Measurements from ENCODE around the gene ZCCHC2.

The ZCCHC2 gene

DNA sequence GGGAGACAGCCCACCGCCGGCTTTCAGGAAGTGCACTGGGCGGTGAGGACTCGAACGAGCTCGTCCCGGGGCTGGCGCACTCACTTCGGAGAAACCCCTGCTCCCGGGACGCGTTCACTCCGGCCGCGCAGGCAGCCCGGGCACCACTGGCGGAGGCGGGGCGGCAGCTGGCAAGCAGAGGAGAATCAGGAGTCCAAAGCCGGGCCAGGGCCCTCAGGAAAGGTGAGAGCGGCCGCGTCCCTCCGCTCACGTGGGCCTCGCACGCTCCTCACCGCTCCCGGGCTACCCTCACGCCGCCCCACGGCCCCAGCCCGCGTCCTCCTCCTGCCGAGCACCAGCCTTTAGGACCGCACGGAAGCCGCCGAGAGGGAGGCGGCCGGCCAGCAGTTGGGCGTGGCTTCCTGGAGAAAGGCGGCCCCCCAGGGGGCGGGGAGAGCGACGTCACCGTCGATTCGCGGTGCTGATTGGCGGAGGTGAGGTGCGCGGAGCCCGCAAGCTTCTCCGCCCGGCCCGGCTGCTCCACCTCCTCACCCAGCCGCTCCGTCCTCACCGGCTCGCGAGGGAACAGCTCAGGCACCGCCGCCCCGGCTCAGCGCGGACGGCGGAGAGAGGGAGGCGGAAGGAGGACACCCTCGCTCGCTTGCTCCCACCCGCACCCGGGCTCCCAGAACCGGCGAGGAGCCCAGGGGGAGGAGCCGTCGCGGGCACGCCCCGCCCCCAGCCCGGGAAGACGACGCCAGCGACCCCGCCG is at the start of gene ZCCHC2:
Gene ZCCHC2 (plus strand): TSS at position 522 of the 751 bp plus-strand sequence. CDS start 400 bp downstream, outside the sequence.
- peak; percentile 98 for DNase-seq

DNA sequence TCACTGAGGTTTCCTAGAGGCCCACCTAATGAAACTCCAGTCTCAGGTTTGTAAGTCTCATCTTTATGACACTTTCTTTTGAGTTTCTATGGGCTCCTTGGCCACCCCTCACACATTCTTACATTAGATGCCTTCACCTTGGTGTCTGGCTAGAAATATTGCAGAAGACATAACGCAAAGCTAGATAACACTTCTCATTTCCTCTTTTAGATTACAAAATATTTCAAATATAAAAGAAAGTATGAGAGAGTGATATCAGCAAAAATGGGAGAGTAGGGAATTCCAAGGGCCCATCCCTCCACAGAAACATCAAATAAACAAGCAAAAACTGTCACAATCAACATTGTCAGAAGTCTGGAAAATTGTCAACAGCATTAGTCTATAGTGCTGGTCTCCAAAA is 43.3 kb upstream of the ZCCHC2 start:
- DNase-seq, result no peak

DNA sequence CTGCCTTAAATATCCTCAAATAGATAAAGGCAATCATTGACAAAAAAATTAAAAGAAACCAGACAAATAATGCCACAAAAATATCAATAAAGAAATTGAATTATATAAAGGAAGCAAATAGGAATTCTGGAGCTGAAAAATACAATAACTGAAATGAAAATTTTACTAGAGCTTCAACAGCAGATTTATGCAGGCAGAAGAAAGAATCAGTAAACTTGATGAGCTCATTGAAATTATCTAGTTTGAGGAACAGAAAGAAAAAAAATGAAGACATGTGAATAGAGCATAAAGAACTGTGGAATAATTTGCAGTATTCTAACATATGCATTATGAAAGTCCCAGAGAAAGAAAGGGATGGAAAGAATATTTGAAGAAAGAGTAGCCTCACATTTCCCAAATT is 41.9 kb upstream of the ZCCHC2 start:
- no peak for DNase-seq

DNA sequence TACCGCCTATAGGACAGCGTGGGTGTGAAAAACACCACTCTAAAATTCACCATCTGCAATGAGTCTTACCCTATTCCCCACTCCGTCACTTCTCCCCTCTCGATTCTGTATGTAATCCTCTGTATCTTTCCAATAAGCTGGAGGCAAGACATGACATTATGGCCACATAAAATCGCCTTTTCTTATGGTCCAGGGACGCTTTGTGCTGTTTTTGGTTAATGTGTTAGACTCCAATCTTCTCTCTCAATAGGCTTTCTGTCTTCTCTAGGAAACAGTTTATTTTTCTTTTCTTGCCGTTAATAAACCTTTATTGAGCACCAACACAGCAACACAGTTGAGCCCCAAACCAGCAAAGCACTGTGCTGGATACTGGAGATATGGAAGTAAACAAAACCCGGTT is 37.9 kb upstream of the ZCCHC2 start:
- DNase-seq, result no peak

- DNase-seq, result no peak
Observed at GRCh38 chr18:62485684-62486083, 37.1 kb upstream of the ZCCHC2 start.

DNA sequence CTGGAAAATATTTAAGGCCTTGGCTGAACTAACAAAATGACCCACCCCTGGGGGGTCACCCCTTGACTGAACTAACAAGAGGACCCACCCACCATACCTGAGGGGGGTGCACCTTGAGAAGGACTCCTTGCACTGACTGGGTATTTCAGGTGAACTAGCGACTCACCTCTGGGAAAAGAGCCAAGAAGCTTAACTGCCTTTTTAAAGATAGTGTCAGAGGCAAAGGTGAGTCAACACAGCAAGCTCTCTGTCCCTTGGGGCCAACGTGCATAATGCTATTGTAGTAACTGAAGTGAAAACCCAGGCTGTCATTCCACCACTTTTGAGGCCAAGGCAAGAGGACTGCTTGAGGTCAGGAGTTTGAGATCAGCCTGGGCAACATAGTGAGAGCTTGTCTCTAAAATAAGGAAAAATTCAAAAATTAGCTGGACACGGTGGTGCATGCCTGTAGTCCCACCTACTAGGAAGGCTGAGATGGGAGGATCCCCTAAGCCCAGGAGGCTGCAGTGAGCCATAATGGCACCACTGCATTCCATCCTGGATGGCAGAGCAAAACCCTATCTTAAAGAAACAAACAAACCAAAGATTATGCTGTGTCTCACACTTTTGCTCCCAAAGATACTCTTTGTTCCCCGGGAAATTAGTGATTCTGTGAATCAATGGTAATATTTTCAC is 36.4 kb upstream of the ZCCHC2 start:
- peak; percentile 9 to 38 for DNase-seq

GRCh38 chr18:62487161-62487560 is 35.7 kb upstream of the ZCCHC2 start:
- DNase-seq, result no peak

GRCh38 chr18:62490967-62491695 is 31.7 kb upstream of the ZCCHC2 start:
- DNase-seq, result no peak

DNA sequence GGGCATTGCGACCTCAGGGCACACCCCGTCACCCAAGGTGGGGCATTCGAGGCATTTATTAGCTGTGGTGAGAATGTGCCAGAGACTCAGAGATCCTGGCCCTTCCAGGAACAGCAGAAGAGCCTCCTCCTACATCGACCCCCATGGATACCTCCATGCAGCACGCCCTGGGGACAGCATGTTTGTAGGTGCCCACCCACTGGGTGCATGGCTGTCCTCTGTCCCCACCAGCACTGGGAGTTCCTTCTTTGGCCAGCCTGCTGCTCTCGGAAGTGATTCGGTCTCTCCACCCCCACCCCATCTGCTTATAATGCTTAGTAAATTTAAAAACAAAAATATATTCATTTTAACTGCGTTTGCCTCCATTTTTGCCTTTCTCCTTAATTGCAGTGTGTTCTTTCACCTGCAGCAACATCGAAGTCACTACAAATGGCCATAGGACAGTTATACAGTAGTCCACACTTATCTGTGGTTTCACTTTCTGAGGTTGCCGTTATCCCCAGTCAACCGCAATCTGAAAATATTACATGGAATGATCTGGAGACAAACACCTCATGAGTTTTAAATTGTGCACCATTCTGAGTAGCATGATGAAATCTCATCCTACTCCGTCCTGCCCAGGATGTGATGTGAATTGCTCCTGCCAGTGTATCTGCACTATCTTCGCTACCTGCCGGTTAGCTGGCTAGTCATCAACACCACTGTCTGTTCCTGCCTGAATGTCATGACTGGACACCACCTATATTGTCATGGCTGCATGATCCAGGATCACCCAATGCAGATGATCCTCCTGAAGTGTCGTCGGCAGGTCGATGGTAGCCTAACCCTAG is 29.6 kb upstream of the ZCCHC2 start:
- no peak for DNase-seq

- no peak for DNase-seq
Observed at GRCh38 chr18:62494764-62495163, 28.1 kb upstream of the ZCCHC2 start.

- no peak for DNase-seq
Observed at GRCh38 chr18:62496262-62496661, 26.6 kb upstream of the ZCCHC2 start.

DNA sequence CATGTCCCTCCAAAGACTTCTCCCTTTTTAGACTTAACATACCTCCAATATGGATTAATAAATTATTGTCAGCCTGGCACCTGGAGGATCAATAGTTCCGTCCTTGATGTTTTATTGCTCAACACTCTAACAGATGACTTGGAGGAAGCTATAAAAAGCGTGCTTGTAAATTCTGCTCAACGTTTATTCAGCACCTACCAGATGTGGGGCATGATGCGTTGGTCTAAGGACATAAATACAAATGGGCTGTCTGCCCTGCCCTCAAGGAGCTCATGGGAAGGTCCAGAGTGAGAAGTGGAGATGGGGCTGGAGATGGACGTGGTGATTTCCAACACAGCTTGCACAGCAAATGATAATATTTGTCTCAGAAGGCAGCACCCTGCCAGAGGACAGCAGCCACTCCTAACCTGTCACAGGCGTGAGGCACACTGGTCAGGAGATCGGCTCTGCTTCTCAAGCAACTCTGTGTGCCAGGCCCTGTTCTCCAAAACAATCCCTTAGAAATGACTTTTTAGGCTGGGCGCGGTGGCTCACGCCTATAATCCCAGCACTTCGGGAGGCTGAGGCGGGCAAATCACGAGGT is 25.5 kb upstream of the ZCCHC2 start:
- no peak for DNase-seq

GRCh38 chr18:62498616-62499262 is 24.1 kb upstream of the ZCCHC2 start:
- no peak for DNase-seq

DNA sequence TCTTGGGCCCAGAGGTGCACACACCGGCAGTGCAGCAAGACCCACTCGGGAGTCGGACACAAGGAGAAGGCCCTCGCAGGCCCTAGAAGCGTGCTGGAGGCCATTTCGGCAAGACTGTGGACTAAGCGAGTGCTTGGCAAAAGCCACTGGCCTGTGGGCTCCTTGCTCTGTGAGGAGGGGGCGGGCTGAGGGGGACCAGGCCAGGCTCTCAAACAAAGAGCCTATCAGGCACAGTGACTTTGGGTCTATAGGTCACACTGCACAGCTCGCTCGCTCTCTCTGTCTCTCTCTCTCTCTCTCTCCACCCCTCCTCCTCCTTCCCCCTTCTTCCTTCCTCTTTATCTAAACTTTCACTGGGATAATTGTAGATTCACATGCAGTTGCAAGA is 23.6 kb upstream of the ZCCHC2 start:
- DNase-seq, result no peak

- DNase-seq, result no peak
Observed at GRCh38 chr18:62500174-62500573, 22.7 kb upstream of the ZCCHC2 start.

- no peak for DNase-seq
Observed at GRCh38 chr18:62500966-62501591, 21.7 kb upstream of the ZCCHC2 start.

DNA sequence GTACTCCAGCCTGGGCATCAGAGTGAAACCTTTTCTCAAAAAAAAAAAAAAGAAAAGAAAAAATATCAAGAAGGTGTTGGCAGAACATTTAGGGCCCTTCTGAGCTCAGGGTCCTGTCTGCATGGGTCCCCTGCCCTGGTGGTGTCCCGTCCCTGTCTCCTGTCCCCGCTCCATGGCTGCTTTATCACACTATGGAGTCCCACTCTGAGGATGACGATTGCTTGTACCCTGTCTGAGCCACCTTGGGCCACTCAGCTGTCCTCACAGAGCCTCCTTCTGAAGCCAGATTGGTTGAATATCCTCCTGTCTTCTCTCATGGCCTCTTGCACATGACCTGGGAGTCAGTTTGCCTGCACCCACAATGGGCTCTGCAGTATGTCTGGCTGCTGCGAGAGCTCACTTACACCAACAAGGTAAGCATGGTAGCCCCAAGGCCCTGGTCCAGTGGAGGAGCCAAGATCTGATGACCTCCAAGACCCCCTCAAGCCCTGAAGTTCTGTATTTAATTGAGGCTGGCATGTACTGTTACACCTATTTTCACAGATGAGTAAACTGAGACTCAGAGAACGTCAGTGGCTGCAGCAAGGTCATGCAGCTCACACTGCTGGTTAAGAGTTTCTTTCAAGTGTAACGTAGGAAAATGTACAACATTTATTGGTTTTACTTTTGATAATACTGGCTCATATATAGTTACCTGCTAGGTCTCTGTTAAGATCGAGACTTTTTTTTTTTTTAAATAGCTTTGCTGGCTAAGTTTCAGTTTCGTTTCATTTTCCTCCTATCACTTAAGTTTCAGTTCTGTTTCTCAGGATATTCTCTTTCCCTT is 16.9 kb upstream of the ZCCHC2 start:
- DNase-seq, result peak; percentile 10 to 34

DNA sequence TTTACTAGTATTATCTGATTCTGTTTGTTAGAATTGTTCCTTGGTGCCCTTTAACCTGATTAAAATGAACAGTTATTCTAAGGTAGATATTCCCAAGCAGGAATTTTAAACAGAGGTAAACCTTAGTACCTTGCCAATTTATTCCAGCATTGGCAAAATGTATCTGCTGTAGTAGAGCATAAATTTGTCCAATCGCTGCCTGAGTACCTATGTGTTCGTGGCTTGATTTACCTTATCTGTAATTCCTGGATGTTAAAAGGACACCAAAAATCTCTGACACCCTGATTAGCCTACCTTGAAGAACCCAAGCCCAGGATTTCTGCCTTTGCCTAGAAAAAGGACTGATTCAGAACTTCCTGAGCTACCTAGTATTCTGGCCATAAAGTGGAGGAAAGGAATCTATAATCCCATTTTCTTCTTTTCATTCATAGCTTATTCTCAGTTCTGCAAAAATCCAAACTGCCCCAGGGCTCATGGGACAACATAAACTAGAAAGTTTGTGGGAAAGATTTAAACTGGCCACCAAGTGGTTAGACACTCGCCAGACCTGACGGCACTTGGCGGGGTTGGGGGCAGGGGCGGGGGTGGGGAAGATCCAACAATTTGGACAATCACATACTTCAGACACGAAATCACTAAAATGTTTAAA is 16.2 kb upstream of the ZCCHC2 start:
- no peak for DNase-seq

- no peak for DNase-seq
Observed at GRCh38 chr18:62509779-62510178, 13.0 kb upstream of the ZCCHC2 start.

- no peak for DNase-seq
Observed at GRCh38 chr18:62510789-62511188, 12.0 kb upstream of the ZCCHC2 start.
